ENCODE measurements around the gene C5orf63.

- no peak for TF ChIP-seq CTCF (conservative IDR thresholded peaks at IDR 0.05; ENCODE audit: low read depth in 2 of 2)
- no peak for TF ChIP-seq EZH2 (IDR thresholded peaks at IDR 0.05; ENCODE audit: low read depth, unreplicated experiment)
- TF ChIP-seq CREB1 (CRISPR knock-in tag; IDR thresholded peaks at IDR 0.05; ENCODE audit: low read depth) = no peak
- no peak for TF ChIP-seq REST (IDR thresholded peaks at IDR 0.05; ENCODE audit: unreplicated experiment)
- no peak for TF ChIP-seq POLR2AphosphoS5 (IDR thresholded peaks at IDR 0.05; ENCODE audit: low read depth)
- TF ChIP-seq EZH2phosphoT487 (IDR thresholded peaks at IDR 0.05; ENCODE audit: unreplicated experiment) = no peak
- no peak for TF ChIP-seq STAT1 (IDR thresholded peaks at IDR 0.05; ENCODE audit: unreplicated experiment)
- TF ChIP-seq NANOG (IDR thresholded peaks at IDR 0.05; ENCODE audit: borderline replicate concordance) = no peak
- no peak for TF ChIP-seq ZNF462 (CRISPR knock-in tag; IDR thresholded peaks at IDR 0.05)
- no peak for TF ChIP-seq JUNB (IDR thresholded peaks at IDR 0.05; ENCODE audit: unreplicated experiment)
- TF ChIP-seq ETS1 (IDR thresholded peaks at IDR 0.05) = no peak
- no peak for TF ChIP-seq ZNF331 (CRISPR knock-in tag; IDR thresholded peaks at IDR 0.05; ENCODE audit: low read depth)
Measured at GRCh38 chr5:127068493-127069214, 4.6 kb downstream of the C5orf63 start.
